GM18858 (cell line): ENCODE results near the gene TMCC2.

Experiments
- ATAC-seq: cut with Tn5 transposase; IDR thresholded peaks from one replicate; pipeline ENCODE4 v1.9.1; 2021; ENCODE audit not compliant: unreplicated experiment

Gene TMCC2

GRCh38 chr1:205298191-205298994 is 70.6 kb downstream of the TMCC2 start:
- ATAC-seq = no peak

- ATAC-seq = no peak
Measured at GRCh38 chr1:205300149-205300548, 72.4 kb downstream of the TMCC2 start.

DNA sequence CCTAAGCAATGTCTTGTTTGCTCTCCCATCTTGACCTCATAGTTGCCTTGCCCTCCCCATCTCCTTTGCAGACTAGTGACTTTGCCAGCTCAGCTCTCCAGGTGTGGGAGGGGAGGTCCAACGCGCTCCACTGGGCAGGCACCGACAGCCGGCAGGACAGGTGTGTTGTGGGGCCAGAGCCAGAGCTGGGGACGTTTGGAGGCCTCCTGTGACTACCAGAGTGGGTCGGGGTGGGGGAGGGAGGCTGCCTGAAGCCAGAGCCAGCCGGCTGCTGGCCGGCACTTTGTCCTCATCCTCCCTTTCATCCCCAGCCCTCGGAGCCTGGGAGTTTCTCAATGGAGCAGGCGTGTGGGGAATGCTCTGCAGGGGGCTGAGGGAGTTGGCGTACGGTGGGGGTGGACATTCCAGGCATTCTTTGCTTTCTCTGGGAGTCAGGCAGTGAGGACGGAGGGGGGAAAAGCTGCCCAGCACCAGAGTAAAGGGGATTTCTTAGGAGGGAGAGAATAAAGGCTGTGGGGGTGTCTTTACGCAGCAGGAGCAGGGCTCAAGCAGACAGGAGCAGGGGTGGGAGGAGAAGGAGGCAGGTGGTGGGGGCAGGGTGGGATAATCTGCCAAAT is 73.6 kb downstream of the TMCC2 start:
- no peak for ATAC-seq

GRCh38 chr1:205301842-205302588 is 74.3 kb downstream of the TMCC2 start:
- no peak for ATAC-seq

- ATAC-seq = no peak
Measured at GRCh38 chr1:205303247-205303888, 75.6 kb downstream of the TMCC2 start.

DNA sequence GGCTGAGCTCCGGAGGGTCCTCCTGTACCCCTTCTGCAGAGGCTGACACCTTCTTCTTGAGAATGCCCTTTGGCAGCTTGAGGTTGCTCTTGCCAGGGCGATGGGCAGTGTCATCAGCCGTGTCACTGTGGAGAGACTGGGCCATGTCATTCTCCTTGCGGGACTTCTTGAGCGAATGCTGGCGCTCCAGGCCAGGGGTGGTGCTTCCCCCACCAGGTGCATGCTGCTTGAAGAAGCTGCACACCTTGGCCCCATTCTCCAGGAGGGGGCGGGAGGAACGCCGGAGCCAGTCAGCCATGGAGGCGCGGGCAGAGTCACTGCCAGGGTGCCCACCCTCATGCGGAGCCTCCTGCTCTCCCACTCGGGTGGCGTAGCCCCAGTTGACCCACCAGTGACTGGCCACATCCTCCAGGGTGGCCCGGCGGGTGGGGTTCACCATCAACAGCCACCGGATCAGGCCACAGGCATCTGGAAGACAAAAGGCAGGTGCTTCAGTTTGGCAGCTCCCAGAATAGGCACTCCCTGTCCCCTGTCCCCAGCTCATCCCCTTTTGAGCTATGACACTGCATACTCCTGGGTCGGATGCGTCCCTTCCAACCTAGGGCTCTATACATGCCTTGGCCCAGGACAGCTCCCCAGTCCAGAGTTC is 76.4 kb downstream of the TMCC2 start:
- ATAC-seq = no peak

DNA sequence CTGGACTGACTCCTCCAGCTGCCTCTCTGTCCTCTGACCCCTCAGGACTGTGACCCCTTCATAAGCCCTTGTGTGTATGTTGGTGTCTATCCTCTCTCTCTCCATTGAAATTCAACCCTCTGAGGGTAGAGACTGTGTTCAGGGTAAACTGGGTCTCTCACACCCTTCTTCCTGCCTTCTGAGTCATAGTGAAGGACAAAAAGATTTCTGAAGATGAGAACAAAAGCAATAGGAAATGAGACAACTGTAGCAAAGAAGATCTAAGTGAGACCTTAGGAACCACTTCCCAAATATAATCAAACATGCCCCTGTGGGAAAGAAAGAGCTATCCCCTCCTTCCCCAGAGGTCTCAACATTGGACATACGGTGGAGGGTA is 76.9 kb downstream of the TMCC2 start:
- ATAC-seq = no peak

GRCh38 chr1:205306929-205307566 is 79.3 kb downstream of the TMCC2 start:
- ATAC-seq = no peak

DNA sequence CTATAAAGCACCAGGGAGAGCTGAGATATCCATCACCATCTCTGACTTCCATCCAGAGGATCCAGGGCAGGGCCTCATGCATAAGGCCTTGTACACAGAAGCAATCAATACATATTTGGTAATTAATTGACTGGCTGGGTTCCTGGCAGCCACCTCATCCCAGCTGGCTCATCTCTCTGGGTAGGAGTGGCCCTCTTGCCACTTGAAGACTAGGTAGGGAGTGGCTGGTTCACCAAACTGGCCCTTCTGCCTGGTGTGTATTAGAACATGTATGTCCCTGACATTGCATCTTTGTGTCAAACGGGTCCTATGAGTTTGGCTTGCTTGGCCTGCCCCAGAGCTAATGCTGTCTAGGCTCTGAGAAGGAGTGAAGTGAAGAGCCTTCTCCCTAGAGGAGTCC is 82.0 kb downstream of the TMCC2 start:
- no peak for ATAC-seq

DNA sequence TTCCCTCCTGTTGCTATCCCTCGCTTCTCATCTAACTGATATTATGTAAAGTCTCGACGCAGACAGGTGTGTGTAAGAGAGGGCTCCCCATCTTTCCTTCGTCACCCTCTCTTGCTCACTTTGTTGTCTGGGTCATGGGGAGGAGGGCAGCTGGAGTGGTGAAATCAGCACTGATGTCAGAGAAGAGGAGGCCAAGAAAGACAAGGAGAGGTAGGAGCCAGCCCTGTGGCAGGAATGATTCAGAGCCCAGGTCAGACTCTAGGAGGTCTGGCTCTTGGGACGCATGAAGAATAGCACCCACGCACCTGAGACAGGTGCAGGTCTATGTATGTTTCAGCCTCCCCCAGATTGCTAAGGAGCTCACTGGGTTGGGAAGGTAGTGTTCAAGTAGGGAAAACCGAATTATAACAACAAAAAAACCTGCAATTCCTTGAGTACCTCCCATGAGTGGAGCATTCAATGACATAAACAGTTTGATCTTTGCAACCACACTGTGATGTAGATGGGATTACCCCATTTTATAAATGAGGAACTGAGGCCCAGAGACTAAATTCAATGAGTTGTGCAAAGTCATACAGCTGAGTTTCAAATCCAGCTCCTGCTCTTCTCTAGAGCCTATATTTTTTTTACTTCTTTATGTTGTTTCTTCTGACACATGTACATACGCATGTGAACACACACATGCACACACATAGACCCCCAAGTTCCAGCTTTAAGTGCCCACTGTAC is 83.4 kb downstream of the TMCC2 start:
- no peak for ATAC-seq

DNA sequence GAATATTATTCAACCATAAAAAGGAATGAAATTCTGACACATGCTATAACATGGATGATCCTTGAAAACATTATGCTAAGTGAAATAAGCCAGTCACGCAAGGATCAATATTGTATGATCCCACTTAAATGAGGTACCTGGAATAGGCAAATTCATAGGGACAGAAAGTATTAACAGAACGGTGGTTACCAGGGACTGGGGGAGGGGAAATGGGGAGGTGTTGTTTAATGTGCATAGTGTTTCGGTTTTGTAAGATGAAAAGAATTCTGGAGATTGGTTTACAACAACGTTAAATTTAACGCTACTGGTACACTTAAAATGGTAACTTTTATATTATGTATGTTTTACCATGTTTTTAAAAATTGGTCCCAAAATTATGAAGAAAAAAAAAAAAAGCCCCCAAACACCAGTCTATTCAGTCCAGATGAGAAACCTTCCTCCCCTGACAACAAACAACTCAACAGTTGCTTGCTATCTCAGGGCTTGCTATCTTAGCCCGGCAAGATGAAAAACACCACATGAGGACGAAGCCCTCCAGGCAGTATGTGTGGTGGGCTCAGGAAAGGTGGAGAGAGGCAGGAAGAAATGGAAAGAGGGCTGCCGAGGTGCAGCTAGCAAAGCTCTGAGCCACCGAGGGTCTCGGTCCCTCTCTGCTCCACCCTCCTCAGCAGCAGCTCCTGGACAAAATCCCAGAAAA is 85.3 kb downstream of the TMCC2 start:
- ATAC-seq = no peak

GRCh38 chr1:205313563-205314308 is 86.0 kb downstream of the TMCC2 start:
- ATAC-seq = peak; percentile 37

GRCh38 chr1:205315008-205315618 is 87.4 kb downstream of the TMCC2 start:
- no peak for ATAC-seq

DNA sequence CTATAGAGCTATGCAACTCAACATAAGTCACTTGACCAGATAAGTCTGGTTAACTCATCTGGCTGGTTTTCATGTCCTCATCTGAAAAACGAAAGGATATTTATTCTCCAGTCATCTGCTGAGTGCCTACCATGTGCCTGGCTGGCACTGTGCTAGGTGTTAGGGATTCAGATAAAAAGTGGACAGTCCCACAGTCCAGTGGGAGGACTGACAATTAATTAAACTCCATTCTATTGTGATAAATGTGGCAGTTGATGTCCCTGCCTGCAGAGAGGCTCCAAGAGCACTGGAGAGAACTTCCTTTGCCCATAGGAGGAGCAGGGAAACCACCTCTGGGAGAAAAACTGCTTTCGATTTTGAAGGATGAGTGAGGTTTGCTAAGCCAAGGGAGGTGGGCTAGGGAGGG is 88.4 kb downstream of the TMCC2 start:
- no peak for ATAC-seq

DNA sequence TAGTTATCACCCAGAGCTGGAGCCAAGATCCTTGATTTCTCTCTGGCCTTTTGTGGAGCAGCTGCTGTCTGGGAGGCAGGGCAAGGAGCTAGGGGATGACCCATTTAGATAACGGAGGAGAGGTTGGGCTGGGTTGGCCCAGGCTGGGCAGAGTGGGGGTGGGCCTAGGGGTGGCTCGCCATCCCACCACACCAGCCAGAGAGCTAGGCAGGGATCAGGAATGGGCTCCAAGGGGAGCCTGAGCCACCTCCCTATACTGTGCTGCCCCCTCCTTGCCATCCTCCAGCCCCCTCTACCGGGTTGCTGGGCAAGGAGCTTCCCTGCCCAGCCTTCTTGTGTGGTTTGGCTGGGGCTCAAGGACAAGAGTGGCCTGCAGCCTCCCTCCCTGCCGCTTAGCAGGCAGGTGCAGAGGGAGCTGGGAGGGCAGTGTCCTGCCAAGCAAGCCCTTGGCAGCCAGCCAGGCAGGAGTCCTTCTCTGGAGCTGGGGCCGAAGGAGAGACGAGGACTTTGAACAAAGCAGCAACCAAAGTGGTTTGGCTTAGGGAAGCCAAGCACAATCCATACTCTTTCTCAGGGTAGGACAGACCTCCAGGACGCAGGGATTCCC is 89.7 kb downstream of the TMCC2 start:
- ATAC-seq = no peak

- ATAC-seq = no peak
Measured at GRCh38 chr1:205318231-205318991, 90.7 kb downstream of the TMCC2 start.
